Measurements from ENCODE around the gene FGGY.
A peak's percentile ranks its signal among the peaks of the same experiment; 100 is the strongest.

FGGY gene

GRCh38 chr1:59415881-59416280, 119.0 kb downstream of the FGGY start:
- H3K9me3 ChIP-seq (ENCODE audit: control insufficient read depth in 2 of 2, low read length in 2 of 2): no peaks in the 10 kb centered on the region

GRCh38 chr1:59417406-59417805, 120.5 kb downstream of the FGGY start:
- Histone ChIP-seq H3K27ac (ENCODE audit: low read length) (no peak overlapping the region), H3K4me3 (ENCODE audit: low read length in 2 of 2) (no peak overlapping the region), H3K9me3 (ENCODE audit: control insufficient read depth in 2 of 2, low read length in 2 of 2) (no peaks in the 10 kb centered on the region), H3K27me3 (ENCODE audit: control insufficient read depth in 1 of 2, insufficient read depth in 2 of 2, low read length in 2 of 2) (no peaks in the 10 kb centered on the region), H3K36me3 (ENCODE audit: control insufficient read depth in 2 of 2, insufficient read depth in 2 of 2, low read length in 2 of 2) (no peaks in the 10 kb centered on the region), H3K4me1 (ENCODE audit: control insufficient read depth, insufficient read depth, low read length) (peaks cover 14% of the 10 kb centered on the region), H3K9ac (ENCODE audit: low read length in 2 of 2) (no peak overlapping the region)

More at GRCh38 chr1:59415881-59416280, 119.0 kb downstream of the FGGY start:
- H3K4me1 ChIP-seq (ENCODE audit: control insufficient read depth, insufficient read depth, low read length): peaks cover 9% of the 10 kb centered on the region
- H3K4me3 ChIP-seq (ENCODE audit: low read length in 2 of 2): no peak overlapping the region
- no peak overlapping the region for H3K27ac ChIP-seq (ENCODE audit: low read length)
- H3K27me3 ChIP-seq (ENCODE audit: control insufficient read depth in 1 of 2, insufficient read depth in 2 of 2, low read length in 2 of 2): no peaks in the 10 kb centered on the region
- H3K36me3 ChIP-seq (ENCODE audit: control insufficient read depth in 2 of 2, insufficient read depth in 2 of 2, low read length in 2 of 2): no peaks in the 10 kb centered on the region
- H3K9ac ChIP-seq (ENCODE audit: low read length in 2 of 2): no peak overlapping the region

- H3K9me3 ChIP-seq (ENCODE audit: control insufficient read depth in 2 of 2, low read length in 2 of 2): no peaks in the 10 kb centered on the region
- H3K9ac ChIP-seq (ENCODE audit: low read length in 2 of 2): no peak overlapping the region
- H3K27me3 ChIP-seq (ENCODE audit: control insufficient read depth in 1 of 2, insufficient read depth in 2 of 2, low read length in 2 of 2): no peaks in the 10 kb centered on the region
- no peaks in the 10 kb centered on the region for H3K36me3 ChIP-seq (ENCODE audit: control insufficient read depth in 2 of 2, insufficient read depth in 2 of 2, low read length in 2 of 2)
- H3K27ac ChIP-seq (ENCODE audit: low read length): peak overlapping the region; percentile 12
- H3K4me3 ChIP-seq (ENCODE audit: low read length in 2 of 2): no peak overlapping the region
- H3K4me1 ChIP-seq (ENCODE audit: control insufficient read depth, insufficient read depth, low read length): peaks cover 14% of the 10 kb centered on the region
Observed at GRCh38 chr1:59418363-59419144, 121.7 kb downstream of the FGGY start.

GRCh38 chr1:59419361-59420140, 122.7 kb downstream of the FGGY start:
- H3K4me1 ChIP-seq (ENCODE audit: control insufficient read depth, insufficient read depth, low read length): peaks cover 14% of the 10 kb centered on the region
- H3K9ac ChIP-seq (ENCODE audit: low read length in 2 of 2): no peak overlapping the region
- H3K4me3 ChIP-seq (ENCODE audit: low read length in 2 of 2): peak overlapping the region in 1 of 2 donors; percentile 15
- no peaks in the 10 kb centered on the region for H3K9me3 ChIP-seq (ENCODE audit: control insufficient read depth in 2 of 2, low read length in 2 of 2)
- H3K27me3 ChIP-seq (ENCODE audit: control insufficient read depth in 1 of 2, insufficient read depth in 2 of 2, low read length in 2 of 2): no peaks in the 10 kb centered on the region
- no peak overlapping the region for H3K27ac ChIP-seq (ENCODE audit: low read length)
- H3K36me3 ChIP-seq (ENCODE audit: control insufficient read depth in 2 of 2, insufficient read depth in 2 of 2, low read length in 2 of 2): no peaks in the 10 kb centered on the region

- H3K36me3 ChIP-seq (ENCODE audit: control insufficient read depth in 2 of 2, insufficient read depth in 2 of 2, low read length in 2 of 2): no peaks in the 10 kb centered on the region
- H3K27ac ChIP-seq (ENCODE audit: low read length): no peak overlapping the region
- no peaks in the 10 kb centered on the region for H3K9me3 ChIP-seq (ENCODE audit: control insufficient read depth in 2 of 2, low read length in 2 of 2)
- H3K27me3 ChIP-seq (ENCODE audit: control insufficient read depth in 1 of 2, insufficient read depth in 2 of 2, low read length in 2 of 2): no peaks in the 10 kb centered on the region
- H3K4me3 ChIP-seq (ENCODE audit: low read length in 2 of 2): no peak overlapping the region
- no peak overlapping the region for H3K9ac ChIP-seq (ENCODE audit: low read length in 2 of 2)
- peaks cover 14% of the 10 kb centered on the region for H3K4me1 ChIP-seq (ENCODE audit: control insufficient read depth, insufficient read depth, low read length)
Observed at GRCh38 chr1:59421232-59421920, 124.5 kb downstream of the FGGY start.

GRCh38 chr1:59422921-59423575, 126.2 kb downstream of the FGGY start:
- no peaks in the 10 kb centered on the region for H3K9me3 ChIP-seq (ENCODE audit: control insufficient read depth in 2 of 2, low read length in 2 of 2)
- H3K27ac ChIP-seq (ENCODE audit: low read length): peak overlapping the region; percentile 37
- H3K36me3 ChIP-seq (ENCODE audit: control insufficient read depth in 2 of 2, insufficient read depth in 2 of 2, low read length in 2 of 2): no peaks in the 10 kb centered on the region
- no peaks in the 10 kb centered on the region for H3K27me3 ChIP-seq (ENCODE audit: control insufficient read depth in 1 of 2, insufficient read depth in 2 of 2, low read length in 2 of 2)
- H3K9ac ChIP-seq (ENCODE audit: low read length in 2 of 2): no peak overlapping the region
- H3K4me1 ChIP-seq (ENCODE audit: control insufficient read depth, insufficient read depth, low read length): peaks cover 17% of the 10 kb centered on the region
- no peak overlapping the region for H3K4me3 ChIP-seq (ENCODE audit: low read length in 2 of 2)

- Histone ChIP-seq H3K9me3 (ENCODE audit: control insufficient read depth in 2 of 2, low read length in 2 of 2) (no peaks in the 10 kb centered on the region), H3K4me1 (ENCODE audit: control insufficient read depth, insufficient read depth, low read length) (peaks cover 4% of the 10 kb centered on the region), H3K4me3 (ENCODE audit: low read length in 2 of 2) (no peak overlapping the region), H3K27ac (ENCODE audit: low read length) (no peak overlapping the region), H3K9ac (ENCODE audit: low read length in 2 of 2) (no peak overlapping the region), H3K27me3 (ENCODE audit: control insufficient read depth in 1 of 2, insufficient read depth in 2 of 2, low read length in 2 of 2) (no peaks in the 10 kb centered on the region), H3K36me3 (ENCODE audit: control insufficient read depth in 2 of 2, insufficient read depth in 2 of 2, low read length in 2 of 2) (no peaks in the 10 kb centered on the region)
Observed at GRCh38 chr1:59427155-59427554, 130.3 kb downstream of the FGGY start.

- H3K4me1 ChIP-seq (ENCODE audit: control insufficient read depth, insufficient read depth, low read length): peaks cover 4% of the 10 kb centered on the region
- no peaks in the 10 kb centered on the region for H3K9me3 ChIP-seq (ENCODE audit: control insufficient read depth in 2 of 2, low read length in 2 of 2)
- no peak overlapping the region for H3K4me3 ChIP-seq (ENCODE audit: low read length in 2 of 2)
- H3K36me3 ChIP-seq (ENCODE audit: control insufficient read depth in 2 of 2, insufficient read depth in 2 of 2, low read length in 2 of 2): no peaks in the 10 kb centered on the region
- H3K27me3 ChIP-seq (ENCODE audit: control insufficient read depth in 1 of 2, insufficient read depth in 2 of 2, low read length in 2 of 2): no peaks in the 10 kb centered on the region
- no peak overlapping the region for H3K27ac ChIP-seq (ENCODE audit: low read length)
- H3K9ac ChIP-seq (ENCODE audit: low read length in 2 of 2): no peak overlapping the region
Observed at GRCh38 chr1:59427784-59428183, 130.9 kb downstream of the FGGY start.

- no peak overlapping the region for H3K27ac ChIP-seq (ENCODE audit: low read length)
- H3K27me3 ChIP-seq (ENCODE audit: control insufficient read depth in 1 of 2, insufficient read depth in 2 of 2, low read length in 2 of 2): no peaks in the 10 kb centered on the region
- H3K36me3 ChIP-seq (ENCODE audit: control insufficient read depth in 2 of 2, insufficient read depth in 2 of 2, low read length in 2 of 2): no peaks in the 10 kb centered on the region
- H3K9ac ChIP-seq (ENCODE audit: low read length in 2 of 2): no peak overlapping the region
- H3K4me3 ChIP-seq (ENCODE audit: low read length in 2 of 2): no peak overlapping the region
- peaks cover 4% of the 10 kb centered on the region for H3K4me1 ChIP-seq (ENCODE audit: control insufficient read depth, insufficient read depth, low read length)
- H3K9me3 ChIP-seq (ENCODE audit: control insufficient read depth in 2 of 2, low read length in 2 of 2): no peaks in the 10 kb centered on the region
Observed at GRCh38 chr1:59428828-59429227, 131.9 kb downstream of the FGGY start.

- Histone ChIP-seq H3K9ac (ENCODE audit: low read length in 2 of 2) (no peak overlapping the region), H3K9me3 (ENCODE audit: control insufficient read depth in 2 of 2, low read length in 2 of 2) (no peaks in the 10 kb centered on the region), H3K27me3 (ENCODE audit: control insufficient read depth in 1 of 2, insufficient read depth in 2 of 2, low read length in 2 of 2) (no peaks in the 10 kb centered on the region), H3K4me3 (ENCODE audit: low read length in 2 of 2) (no peak overlapping the region), H3K36me3 (ENCODE audit: control insufficient read depth in 2 of 2, insufficient read depth in 2 of 2, low read length in 2 of 2) (no peaks in the 10 kb centered on the region), H3K27ac (ENCODE audit: low read length) (no peak overlapping the region), H3K4me1 (ENCODE audit: control insufficient read depth, insufficient read depth, low read length) (peaks cover 9% of the 10 kb centered on the region)
Observed at GRCh38 chr1:59429656-59430055, 132.8 kb downstream of the FGGY start.
